Sigmoid colon (tissue), 4 donors: ENCODE measurements around the gene PHACTR3.

Source experiments
- EP300 ChIP-seq, 4 donors: sonication (generic); formaldehyde crosslinking; IDR thresholded peaks; one replicate each; pipeline ENCODE4 v1.6.1; 2017; ENCODE audit warnings: antibody characterized with exemption in 4 of 4
- POLR2A ChIP-seq, 2 donors: fragments of 450-650 bp; IDR thresholded peaks; one replicate each; pipeline ENCODE4 v1.6.1; 2016; ENCODE audit warnings: antibody characterized with exemption in 2 of 2, mild to moderate bottlenecking in 2 of 2, moderate library complexity in 2 of 2
- POLR2AphosphoS5 ChIP-seq, 4 donors: sonication (generic); formaldehyde crosslinking; IDR thresholded peaks; one replicate each; pipeline ENCODE4 v1.6.1; 2017; ENCODE audit warnings: antibody characterized with exemption in 4 of 4
- TF ChIP-seq, protein P1 (sequence below), 4 experiments: fragments of 450-650 bp in 3 of 4; fragments of 200-600 bp in 1 of 4; IDR thresholded peaks; one replicate each; pipeline ENCODE4 v1.5.1; 2016 to 2019; ENCODE audit warnings: antibody characterized with exemption in 4 of 4, mild to moderate bottlenecking in 3 of 4, moderate library complexity in 2 of 4

GRCh38 chr20:59816146-59816738, 211.9 kb downstream of the PHACTR3 start:
- TF ChIP-seq, protein P1, sequence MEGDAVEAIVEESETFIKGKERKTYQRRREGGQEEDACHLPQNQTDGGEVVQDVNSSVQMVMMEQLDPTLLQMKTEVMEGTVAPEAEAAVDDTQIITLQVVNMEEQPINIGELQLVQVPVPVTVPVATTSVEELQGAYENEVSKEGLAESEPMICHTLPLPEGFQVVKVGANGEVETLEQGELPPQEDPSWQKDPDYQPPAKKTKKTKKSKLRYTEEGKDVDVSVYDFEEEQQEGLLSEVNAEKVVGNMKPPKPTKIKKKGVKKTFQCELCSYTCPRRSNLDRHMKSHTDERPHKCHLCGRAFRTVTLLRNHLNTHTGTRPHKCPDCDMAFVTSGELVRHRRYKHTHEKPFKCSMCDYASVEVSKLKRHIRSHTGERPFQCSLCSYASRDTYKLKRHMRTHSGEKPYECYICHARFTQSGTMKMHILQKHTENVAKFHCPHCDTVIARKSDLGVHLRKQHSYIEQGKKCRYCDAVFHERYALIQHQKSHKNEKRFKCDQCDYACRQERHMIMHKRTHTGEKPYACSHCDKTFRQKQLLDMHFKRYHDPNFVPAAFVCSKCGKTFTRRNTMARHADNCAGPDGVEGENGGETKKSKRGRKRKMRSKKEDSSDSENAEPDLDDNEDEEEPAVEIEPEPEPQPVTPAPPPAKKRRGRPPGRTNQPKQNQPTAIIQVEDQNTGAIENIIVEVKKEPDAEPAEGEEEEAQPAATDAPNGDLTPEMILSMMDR (IDR thresholded peaks at IDR 0.05): no peak
- TF ChIP-seq POLR2A (IDR thresholded peaks at IDR 0.05) (no peak), POLR2AphosphoS5 (IDR thresholded peaks at IDR 0.05) (no peak), EP300 (IDR thresholded peaks at IDR 0.05) (no peak)
